Activated T-cell treated with anti-CD3 and anti-CD28 coated beads, Interleukin-2, amount 50 U/mL, for 24 hours (primary cell): Measurements from ENCODE around the gene CD300A.

Source experiments
- DNase-seq: peaks from one replicate; pipeline ENCODE4 v3.0.0-alpha.2; 2020
- H3K27ac Mint-ChIP-seq: 2 replicates; pipeline ENCODE4 v1.8.0; 2020; ENCODE audit warnings: mild to moderate bottlenecking, mixed read lengths
- H3K27me3 Mint-ChIP-seq: 2 replicates; pipeline ENCODE4 v1.8.0; 2020; ENCODE audit warnings: mixed read lengths
- H3K36me3 Mint-ChIP-seq: 2 replicates; pipeline ENCODE4 v1.8.0; 2020; ENCODE audit warnings: low read depth, mixed read lengths
- H3K4me1 Mint-ChIP-seq: 2 replicates; pipeline ENCODE4 v1.8.0; 2020; ENCODE audit warnings: low read depth, mixed read lengths
- H3K4me3 Mint-ChIP-seq: 2 replicates; pipeline ENCODE4 v1.8.0; 2020; ENCODE audit warnings: mild to moderate bottlenecking, moderate library complexity, mixed read lengths
- H3K9me3 Mint-ChIP-seq: 2 replicates; pipeline ENCODE4 v1.8.0; 2020; ENCODE audit warnings: mixed read lengths

CD300A gene

DNA sequence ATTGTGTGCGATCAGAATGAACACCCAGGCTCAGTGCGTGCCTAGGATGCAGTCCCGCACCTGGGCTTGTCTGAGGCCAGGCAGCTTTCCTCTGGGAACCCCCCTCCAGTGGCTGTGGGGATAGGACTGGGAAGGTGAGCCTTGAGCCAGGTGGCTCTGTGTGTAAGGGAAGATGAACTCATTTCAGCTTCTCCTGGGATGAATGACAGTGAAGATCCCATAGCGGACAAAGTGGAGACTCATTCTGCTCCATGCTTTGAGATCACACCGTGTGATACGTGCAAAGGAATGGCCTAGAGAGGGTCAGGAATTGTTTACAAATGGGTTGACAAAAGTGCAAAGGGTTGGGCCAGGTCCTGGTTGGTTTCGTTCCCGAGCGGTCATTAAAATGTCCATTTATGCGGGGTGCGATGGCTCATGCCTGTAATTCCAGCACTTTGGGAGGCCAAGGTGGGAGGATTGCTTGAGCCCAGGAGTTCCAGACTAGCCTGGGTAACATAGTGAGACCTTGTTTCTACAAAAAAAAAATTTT, 18.7 kb upstream of the CD300A start:
- Mint-ChIP-seq H3K27me3 (peaks cover 36% of the 10 kb centered on the region), H3K36me3 (no peaks in the 10 kb centered on the region), H3K4me3 (no peak overlapping the region), H3K9me3 (no peaks in the 10 kb centered on the region), H3K27ac (peak overlapping the region; percentile 16), H3K4me1 (peaks cover 16% of the 10 kb centered on the region)
- DNase-seq: no peak

DNA sequence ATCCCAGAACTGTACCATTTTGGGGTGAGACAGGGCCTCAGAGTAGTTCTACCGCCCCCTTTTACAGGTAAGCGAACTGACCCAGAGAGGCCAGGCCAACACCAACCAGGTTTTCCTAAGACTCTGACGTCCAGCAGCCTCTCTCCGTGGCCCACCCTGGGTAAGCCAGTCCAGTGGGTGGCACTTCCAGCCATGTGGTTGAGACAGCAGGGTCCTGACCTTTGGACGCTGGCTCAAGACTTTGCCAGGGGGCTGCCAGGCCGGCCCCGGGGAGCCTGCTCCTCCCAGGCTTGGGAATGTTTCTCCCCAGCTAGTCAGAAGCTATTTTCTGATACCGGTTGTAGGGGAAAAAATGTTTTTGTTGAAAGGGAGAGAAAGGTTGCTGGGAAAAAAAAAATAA, 17.7 kb upstream of the CD300A start:
- no peaks in the 10 kb centered on the region for H3K36me3 Mint-ChIP-seq
- H3K27ac Mint-ChIP-seq: no peak overlapping the region
- DNase-seq: no peak
- H3K4me3 Mint-ChIP-seq: no peak overlapping the region
- H3K27me3 Mint-ChIP-seq: peaks cover 33% of the 10 kb centered on the region
- H3K4me1 Mint-ChIP-seq: peaks cover 21% of the 10 kb centered on the region
- H3K9me3 Mint-ChIP-seq: no peaks in the 10 kb centered on the region

DNA sequence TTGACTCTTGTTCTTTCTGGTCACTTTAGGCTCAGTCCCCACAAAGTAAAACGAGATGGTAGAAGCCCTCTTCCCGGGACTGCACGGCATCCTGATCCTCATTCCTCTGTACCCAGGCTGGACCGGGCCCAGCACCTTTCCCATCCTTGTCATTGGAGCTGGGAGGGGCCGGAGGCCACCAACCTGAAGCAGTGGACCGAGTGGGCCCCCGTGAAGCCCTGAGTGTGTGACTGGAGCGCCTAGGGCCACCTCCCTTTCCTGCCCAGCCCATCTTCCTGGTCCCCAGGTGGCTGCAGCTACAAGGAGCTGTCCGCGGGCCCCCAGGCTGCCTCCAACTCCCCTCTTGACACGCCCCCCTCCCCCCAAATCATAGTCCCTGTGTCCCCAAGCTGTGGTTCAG, 17.1 kb upstream of the CD300A start:
- no peak for DNase-seq
- Mint-ChIP-seq H3K4me1 (peaks cover 22% of the 10 kb centered on the region), H3K27ac (no peak overlapping the region), H3K27me3 (peaks cover 28% of the 10 kb centered on the region), H3K4me3 (no peak overlapping the region), H3K9me3 (no peaks in the 10 kb centered on the region), H3K36me3 (no peaks in the 10 kb centered on the region)

DNA sequence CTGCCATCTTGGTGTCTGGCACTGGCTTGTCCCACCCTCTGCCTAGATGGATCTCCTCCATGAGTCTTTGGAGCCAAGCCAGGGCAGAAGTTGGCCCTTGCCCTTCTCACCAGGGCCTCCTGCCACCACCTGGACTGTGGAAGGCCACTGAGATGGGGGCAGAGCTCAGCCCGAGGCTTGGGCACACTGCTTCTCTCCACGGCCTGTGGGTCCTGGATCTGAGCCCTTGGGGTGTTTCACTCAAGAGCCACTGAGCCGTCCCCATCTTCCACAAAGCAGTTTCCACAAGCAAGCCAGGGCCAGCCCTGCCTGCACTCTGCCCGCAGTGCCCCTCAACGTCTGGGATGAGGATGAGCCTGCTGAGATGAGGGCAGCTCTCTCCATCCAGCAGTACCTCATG, 16.7 kb upstream of the CD300A start:
- H3K4me1 Mint-ChIP-seq: peaks cover 23% of the 10 kb centered on the region
- H3K27me3 Mint-ChIP-seq: peaks cover 23% of the 10 kb centered on the region
- H3K36me3 Mint-ChIP-seq: no peaks in the 10 kb centered on the region
- H3K9me3 Mint-ChIP-seq: no peaks in the 10 kb centered on the region
- H3K4me3 Mint-ChIP-seq: no peak overlapping the region
- DNase-seq: no peak
- no peak overlapping the region for H3K27ac Mint-ChIP-seq

DNA sequence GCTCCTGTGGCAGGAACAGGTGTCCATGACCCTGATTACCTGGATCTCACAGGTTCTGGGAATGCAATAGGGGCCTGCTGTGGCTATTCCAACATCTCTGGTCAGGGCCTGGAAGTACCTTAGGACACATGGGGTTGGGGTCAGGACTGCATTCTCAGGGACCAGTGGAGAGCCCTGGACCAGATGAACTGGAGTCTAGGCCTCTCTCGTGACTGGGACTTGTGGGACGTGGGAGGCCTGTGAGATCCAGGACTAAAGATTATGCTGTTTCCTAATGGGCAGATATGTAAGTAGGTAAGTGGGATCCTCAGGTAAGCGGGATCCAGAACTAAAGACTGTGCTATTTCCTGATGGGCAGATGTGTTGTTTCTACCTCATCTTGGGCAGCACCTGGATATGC, 16.2 kb upstream of the CD300A start:
- Mint-ChIP-seq H3K4me1 (peaks cover 23% of the 10 kb centered on the region), H3K4me3 (no peak overlapping the region), H3K27me3 (peaks cover 21% of the 10 kb centered on the region), H3K9me3 (no peaks in the 10 kb centered on the region), H3K27ac (no peak overlapping the region), H3K36me3 (no peaks in the 10 kb centered on the region)
- DNase-seq: no peak

DNA sequence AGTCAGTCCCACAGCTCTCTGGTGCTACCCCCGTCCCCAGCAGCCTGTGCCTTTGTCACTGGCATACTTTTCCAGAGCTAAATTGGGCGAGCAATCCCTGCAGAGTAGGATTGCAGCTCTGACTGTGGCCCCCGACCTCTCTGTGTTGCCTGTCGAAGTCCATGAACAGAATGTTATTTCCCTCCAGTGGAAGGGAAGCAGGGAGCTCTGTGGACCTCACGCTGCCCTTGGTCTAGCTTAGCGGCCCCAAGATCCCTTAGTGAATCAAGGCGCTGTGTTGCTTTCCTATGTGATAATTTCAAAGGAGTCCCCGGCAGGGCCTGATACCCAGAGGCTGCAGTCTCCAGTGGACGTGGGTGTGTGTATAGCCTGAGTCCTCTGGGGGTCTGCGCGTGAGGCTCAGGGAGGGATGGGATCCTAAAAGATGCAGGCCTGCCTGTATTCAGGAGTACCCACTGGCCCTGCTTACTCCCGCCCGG, 15.5 kb upstream of the CD300A start:
- Mint-ChIP-seq H3K36me3 (no peaks in the 10 kb centered on the region), H3K27me3 (peaks cover 18% of the 10 kb centered on the region), H3K4me3 (no peak overlapping the region), H3K4me1 (peaks cover 22% of the 10 kb centered on the region), H3K27ac (no peak overlapping the region), H3K9me3 (no peaks in the 10 kb centered on the region)
- no peak for DNase-seq

DNA sequence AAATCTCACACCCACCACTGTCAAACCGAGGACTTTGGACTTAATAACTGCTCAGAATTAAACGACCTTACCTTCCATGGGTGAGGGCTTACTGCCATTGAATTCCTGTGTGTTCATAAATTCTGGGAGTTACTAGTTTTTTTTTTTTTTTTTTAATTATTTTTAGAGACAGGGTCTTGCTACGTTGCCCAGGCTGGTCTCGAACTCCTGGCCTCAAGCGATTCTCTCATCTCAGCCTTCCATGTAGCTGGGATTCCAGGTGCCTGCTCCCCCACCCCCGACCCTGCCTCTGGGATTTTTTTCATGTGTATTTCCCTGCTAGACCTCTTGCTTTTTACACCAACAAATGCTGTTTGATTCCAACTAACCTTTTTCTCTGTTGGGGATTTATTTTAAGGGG, 14.9 kb upstream of the CD300A start:
- peaks cover 22% of the 10 kb centered on the region for H3K4me1 Mint-ChIP-seq
- peaks cover 17% of the 10 kb centered on the region for H3K27me3 Mint-ChIP-seq
- no peak for DNase-seq
- H3K36me3 Mint-ChIP-seq: no peaks in the 10 kb centered on the region
- no peaks in the 10 kb centered on the region for H3K9me3 Mint-ChIP-seq
- H3K4me3 Mint-ChIP-seq: no peak overlapping the region
- no peak overlapping the region for H3K27ac Mint-ChIP-seq

DNA sequence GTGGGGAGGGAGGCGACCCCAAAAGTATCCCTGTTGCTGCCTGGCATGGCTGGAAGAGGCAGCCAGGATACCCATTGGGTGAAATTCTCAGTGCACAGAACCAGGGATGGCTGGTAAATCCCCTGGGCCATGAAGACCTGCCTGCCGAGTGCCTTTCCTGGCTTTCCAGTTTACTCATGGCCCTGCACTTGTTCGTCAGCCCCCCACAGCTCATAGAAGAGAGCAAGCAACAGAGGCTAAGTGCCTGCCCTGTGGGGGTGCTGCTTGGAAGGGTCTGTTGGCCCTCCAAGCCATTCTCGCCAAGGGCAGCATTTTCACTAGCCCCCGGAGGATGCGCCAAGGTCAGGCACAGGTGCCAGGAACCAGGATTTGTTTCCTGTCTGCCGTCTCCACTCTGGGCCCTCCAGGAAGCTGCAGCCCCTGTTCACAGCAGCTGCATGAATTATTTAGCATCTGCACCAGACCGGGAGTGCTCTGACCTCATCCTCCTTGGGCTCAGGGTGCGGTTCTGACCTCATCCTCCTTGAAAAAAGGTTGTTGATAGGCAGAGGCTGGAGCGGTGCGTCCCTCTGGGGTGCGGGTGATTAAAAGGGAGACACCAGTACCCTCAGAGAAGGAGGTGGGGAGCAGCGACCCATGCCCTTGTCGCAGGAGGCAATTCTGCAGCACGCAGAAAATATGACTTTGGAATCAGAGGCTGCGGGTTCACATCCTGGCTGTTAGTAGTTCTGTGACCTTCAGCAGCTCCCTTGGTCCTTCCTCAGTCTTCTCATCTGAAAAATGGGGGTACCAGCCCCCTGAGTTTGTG, 14.2 kb upstream of the CD300A start:
- H3K27me3 Mint-ChIP-seq: peaks cover 14% of the 10 kb centered on the region
- DNase-seq: no peak
- H3K4me3 Mint-ChIP-seq: no peak overlapping the region

DNA sequence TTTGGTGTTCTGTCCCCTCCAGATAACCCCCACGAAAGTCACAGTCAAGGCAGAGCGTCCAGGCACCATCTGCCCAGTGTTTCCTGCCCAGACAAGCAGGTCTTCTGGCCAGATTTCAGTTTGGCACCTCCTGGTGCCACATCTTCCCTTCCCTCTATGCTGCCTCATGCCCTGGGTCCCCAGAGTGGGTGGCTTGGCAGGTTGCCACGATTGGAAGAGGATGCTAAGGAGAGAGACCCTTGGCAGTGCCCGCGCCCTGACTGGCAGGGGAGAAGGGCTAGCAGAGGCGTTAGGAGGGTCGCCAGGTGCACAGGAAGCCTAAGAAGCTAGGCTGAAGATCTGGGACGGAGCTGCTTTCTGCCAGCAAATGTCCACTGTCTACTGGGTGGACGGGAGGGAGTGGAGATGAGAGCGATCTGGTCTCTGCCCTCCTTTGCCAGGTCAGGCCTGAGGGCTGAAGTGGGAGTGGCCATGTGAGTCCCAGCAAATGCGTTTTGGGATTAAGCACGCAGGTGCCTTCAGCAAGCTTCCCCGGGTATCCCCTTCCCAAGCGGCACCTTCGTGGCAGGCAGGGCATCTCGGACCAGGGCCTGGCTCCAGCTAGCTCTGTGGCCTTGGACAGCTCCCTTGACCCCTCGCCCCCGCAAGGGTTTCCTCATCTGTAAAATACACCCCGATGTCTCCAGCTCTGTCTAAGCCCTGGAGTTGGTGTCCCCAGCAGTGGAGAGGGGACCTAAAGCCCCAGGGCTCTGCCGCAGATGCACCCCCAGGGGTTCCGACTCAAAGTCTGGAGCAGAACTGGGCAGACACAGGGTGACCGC, 13.4 kb upstream of the CD300A start:
- no peak for DNase-seq
- Mint-ChIP-seq H3K27ac (no peak overlapping the region), H3K9me3 (no peaks in the 10 kb centered on the region), H3K36me3 (no peaks in the 10 kb centered on the region), H3K4me1 (peaks cover 15% of the 10 kb centered on the region), H3K27me3 (peaks cover 14% of the 10 kb centered on the region), H3K4me3 (no peak overlapping the region)

More for the DNA sequence above, 14.2 kb upstream of the CD300A start:
- H3K9me3 Mint-ChIP-seq: no peaks in the 10 kb centered on the region
- H3K27ac Mint-ChIP-seq: no peak overlapping the region
- peaks cover 16% of the 10 kb centered on the region for H3K4me1 Mint-ChIP-seq
- no peaks in the 10 kb centered on the region for H3K36me3 Mint-ChIP-seq

DNA sequence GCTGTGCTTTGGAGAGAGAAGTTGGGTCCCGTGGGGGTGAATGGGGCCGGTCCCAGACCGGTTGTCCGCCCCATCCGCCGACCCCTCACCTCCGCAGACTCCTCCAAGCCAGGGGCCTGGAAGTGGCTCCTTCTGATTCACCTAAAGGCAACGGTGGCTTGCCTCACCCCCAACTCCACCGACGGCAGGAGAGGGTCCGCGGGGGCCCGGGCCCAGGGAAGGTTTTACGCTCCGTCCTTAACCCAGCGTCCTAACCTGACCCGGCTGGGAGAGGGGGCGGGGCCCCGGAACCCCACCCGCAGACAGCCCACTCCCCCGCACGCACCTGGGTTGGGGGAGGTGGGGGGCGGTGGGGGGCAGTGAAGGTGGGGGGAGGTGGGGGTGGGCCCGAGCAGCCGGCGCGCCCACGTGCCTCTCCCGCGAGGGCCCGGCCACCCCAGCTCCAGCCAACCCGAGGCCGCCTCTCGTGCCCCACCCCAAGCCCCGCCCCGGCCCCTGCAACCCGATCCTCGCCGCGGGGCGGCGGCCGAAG, 12.7 kb upstream of the CD300A start:
- no peak overlapping the region for H3K27ac Mint-ChIP-seq
- H3K9me3 Mint-ChIP-seq: no peaks in the 10 kb centered on the region
- peaks cover 15% of the 10 kb centered on the region for H3K4me1 Mint-ChIP-seq
- no peak overlapping the region for H3K4me3 Mint-ChIP-seq
- H3K36me3 Mint-ChIP-seq: no peaks in the 10 kb centered on the region
- H3K27me3 Mint-ChIP-seq: peaks cover 14% of the 10 kb centered on the region
- no peak for DNase-seq

DNA sequence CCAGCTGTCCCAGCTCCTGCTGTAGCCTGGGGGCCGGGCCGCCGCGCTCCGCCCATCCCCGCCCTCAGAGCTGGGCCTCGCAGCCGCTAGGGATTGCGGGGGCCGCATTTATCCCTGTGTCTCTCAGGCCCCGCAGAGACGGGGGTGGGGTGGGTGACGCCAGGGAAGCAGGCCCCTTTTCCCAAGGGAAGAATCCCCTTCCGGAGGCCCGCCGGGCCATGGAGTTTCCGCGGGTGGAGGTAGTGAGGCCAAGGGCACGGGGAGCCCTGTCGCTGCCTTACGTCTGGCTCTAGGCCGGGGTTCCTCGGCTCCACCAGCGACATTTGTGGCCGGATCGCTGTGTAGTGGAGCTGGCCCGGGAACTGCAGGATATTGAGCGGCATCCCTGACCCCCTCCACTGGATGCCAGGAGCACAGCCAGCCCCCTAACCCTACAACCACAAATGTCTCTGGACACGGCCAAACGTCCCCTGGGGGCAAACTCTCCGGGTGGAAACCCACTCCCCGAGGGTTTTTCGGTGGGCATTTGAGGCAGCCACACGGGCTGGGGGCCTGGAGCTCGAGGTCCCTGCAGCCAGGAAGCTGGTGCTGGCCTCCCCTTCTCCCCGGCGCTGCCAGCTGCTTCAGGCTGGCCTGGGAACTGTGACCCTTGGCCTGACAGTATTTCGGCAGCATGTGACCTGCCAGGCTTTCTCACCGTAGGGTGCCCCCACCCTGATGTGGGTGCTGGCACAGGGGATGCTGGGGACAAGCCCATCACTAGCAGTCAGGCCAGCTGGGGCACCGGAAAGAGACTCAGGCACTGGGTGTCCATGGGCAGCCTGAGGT, 12.0 kb upstream of the CD300A start:
- H3K4me3 Mint-ChIP-seq: peak overlapping the region; percentile 29
- H3K27me3 Mint-ChIP-seq: peaks cover 14% of the 10 kb centered on the region
- peaks cover 15% of the 10 kb centered on the region for H3K4me1 Mint-ChIP-seq
- H3K27ac Mint-ChIP-seq: no peak overlapping the region
- H3K36me3 Mint-ChIP-seq: no peaks in the 10 kb centered on the region
- peak; percentile 80 for DNase-seq
- H3K9me3 Mint-ChIP-seq: no peaks in the 10 kb centered on the region

DNA sequence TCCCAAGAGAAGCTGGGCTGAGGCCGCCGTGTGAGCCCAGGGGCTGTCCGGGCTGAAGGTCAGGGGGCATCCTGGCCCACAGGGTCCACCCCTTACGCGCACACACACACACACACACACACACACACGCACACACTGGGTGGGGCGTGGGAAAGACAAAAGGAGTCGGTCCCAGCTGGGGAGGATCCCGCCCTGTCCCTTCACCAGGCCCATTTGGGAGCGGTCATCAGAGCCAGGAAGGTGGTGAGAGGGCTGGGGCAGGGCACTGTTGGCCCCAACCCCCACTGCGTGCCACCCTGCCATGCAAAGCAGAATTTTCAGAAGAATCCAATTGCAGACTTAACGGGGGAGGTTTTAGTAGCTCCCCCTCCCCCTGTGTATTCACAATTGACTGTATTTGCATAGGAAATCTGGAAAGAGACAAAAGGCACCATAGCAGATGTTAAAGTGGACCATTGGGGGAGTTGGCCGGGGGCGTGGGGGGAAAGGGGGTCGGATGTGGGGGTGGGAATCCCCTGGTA, 11.3 kb upstream of the CD300A start:
- Mint-ChIP-seq H3K4me3 (no peak overlapping the region), H3K36me3 (no peaks in the 10 kb centered on the region), H3K4me1 (peaks cover 15% of the 10 kb centered on the region), H3K27ac (no peak overlapping the region), H3K27me3 (peaks cover 14% of the 10 kb centered on the region), H3K9me3 (no peaks in the 10 kb centered on the region)
- no peak for DNase-seq

DNA sequence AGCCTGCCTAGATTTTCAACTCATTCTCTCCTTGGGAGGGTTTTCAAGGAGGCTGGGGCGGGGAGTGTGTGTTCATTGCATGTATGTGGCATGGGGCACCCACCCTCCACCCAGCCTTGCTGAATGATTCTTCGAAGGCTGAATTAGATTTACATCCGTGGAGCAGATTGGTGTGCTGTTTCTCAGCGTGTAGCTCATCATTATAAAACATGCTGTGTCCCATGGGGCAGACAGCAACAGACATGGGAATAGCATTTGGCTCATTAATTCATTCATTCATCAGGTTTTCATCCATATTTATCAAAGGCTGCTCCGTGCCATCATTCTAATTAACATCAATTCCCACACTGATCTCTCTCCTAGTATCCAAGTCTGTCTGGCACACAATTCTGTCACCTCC, 10.6 kb upstream of the CD300A start:
- Mint-ChIP-seq H3K4me1 (peaks cover 15% of the 10 kb centered on the region), H3K36me3 (no peaks in the 10 kb centered on the region), H3K27me3 (peaks cover 14% of the 10 kb centered on the region), H3K9me3 (no peaks in the 10 kb centered on the region), H3K4me3 (no peak overlapping the region), H3K27ac (no peak overlapping the region)
- no peak for DNase-seq
